A549 treated with Mapracorat at 1 μM for 4 hours (cell line): ENCODE results near the gene GPR146. TPM values are rescaled to one million over a fixed set of nuclear protein-coding genes. Genes with fewer than 3 reads are reported as not detected.

Source experiments
- total RNA-seq: library from RNA; stranded (reverse); fragments of 200-300 nt; extraction: Qiagen RNA extraction; gene quantifications from 5 replicates; pipeline ENCODE4 v1.2.3, GENCODE V29; 2022

The GPR146 gene, protein sequence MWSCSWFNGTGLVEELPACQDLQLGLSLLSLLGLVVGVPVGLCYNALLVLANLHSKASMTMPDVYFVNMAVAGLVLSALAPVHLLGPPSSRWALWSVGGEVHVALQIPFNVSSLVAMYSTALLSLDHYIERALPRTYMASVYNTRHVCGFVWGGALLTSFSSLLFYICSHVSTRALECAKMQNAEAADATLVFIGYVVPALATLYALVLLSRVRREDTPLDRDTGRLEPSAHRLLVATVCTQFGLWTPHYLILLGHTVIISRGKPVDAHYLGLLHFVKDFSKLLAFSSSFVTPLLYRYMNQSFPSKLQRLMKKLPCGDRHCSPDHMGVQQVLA
- 1.7 to 2.3 TPM (median 1.9 TPM) in 5 replicates for total RNA-seq

DNA sequence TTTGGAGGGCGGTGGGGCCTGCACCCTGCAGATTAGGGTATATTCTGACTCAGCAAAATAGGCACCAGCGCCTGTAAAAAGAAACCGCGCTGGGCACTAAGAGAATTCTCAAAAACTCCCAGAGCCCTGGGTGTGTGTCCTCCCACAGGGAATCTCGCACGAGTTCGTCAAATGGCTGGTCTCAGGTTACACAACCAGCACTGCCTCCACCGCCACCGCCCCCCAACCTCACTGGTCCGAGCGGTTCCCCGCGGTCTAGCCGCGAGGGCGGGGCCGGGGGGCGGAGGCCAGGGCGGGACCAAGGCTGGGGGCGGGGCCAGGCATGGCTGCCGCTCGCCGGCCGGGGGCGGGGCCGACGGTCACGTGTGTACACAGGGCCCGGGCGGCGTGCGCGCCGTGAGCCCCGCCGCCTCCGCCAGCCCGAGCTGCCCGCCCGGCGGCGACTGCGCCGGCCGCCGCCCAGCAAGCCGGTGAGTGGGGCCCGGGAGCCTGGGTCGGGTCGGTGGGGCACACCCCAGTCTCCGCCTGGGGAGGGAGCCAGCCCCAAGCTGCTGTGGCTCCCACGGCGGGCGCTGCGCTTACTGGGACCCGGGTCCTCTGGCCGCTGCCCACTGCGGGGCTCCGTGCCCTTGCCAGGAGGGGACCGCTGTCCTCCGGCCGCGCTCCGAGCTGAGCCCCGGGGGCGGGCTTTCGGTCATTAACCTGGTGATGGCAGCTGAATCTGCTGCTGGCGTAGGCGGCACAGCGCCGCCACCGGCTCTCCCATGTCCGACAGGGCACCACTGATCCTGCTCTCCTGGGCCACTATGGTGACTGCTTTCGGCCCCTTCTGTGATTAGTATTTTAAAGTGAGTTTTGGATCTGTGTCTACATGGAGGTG lies at the start of gene GPR146:
Gene GPR146 (plus strand): TSS at position 358 of the 880 bp plus-strand sequence. CDS start 12,970 bp downstream, outside the sequence.

DNA sequence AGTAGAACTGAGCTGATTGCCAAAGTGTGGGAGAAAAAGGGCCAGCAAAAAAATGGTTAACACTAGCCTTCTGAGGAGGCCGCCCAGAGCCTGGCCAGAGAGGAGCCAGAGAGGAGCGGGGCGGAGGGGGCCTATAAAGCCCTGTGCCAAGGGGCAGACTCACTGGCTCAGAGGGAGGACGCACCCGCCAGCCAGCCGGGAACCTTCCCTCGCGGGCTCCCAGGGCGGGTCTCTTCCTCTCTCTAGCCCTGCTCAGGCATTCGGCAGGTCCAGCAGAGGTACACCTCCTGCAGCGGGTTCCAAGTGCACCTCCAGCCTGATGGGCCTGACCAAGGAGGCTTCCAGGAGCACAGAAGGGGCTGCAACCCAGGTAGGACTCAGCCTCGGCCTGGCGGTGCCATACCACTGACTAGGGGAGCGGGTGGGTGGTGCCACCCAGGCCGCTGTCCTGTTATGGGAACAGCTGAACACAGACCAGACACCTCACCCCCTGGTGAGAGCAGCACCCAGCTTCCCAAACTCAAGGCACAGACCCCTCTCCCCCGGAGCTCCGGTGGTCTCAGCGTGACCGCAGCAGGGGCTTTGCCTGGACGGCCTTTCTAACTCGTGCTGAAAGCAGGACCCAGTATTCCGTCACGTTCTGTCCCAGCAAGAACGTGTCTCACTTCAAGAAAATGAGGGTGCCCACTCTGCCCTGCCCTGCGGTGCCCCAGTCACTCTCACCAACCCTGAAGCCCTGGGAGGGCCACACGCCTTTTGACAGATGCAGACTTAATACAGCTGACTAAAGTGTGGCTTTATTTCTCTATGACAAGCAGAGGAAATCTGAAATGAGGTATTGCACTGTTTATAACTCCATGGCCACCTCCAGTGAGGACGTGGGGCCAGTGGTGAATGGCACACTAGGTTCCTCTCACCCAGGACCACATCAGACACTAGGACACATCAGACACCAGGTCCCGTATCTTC lies 43.9 kb downstream of the GPR146 start, which contains the start of gene GPER1:
Gene GPER1 (plus strand): TSS at position 162 of the 969 bp plus-strand sequence. CDS start 3,616 bp downstream, outside the sequence.

Other genes starting within 250 kb of the GPR146 start
- gene SUN1, start 212.1 kb upstream of the GPR146 start, total RNA-seq: 65.4 to 94.1 TPM (median 90.5 TPM) in 5 replicates
- gene GET4, start 168.0 kb upstream of the GPR146 start, total RNA-seq: 40.7 to 75.1 TPM (median 58.6 TPM) in 5 replicates
- 3.4 to 4.3 TPM (median 3.8 TPM) in 5 replicates for gene ADAP1, start 89.9 kb upstream of the GPR146 start, total RNA-seq
- gene COX19, start 69.0 kb upstream of the GPR146 start, total RNA-seq: 5.2 to 6.6 TPM (median 5.9 TPM) in 5 replicates
- gene CYP2W1, start 61.4 kb upstream of the GPR146 start, total RNA-seq: 0.10 TPM in 1 of 5 replicates, not detected in the others
- gene GPER1, start 43.6 kb downstream of the GPR146 start, total RNA-seq: 0.98 to 1.5 TPM (median 1.2 TPM) in 5 replicates
- 50.7 to 59.0 TPM (median 55.4 TPM) in 5 replicates for gene ZFAND2A, start 115.7 kb downstream of the GPR146 start, total RNA-seq
- gene UNCX, start 188.3 kb downstream of the GPR146 start, total RNA-seq: 0.07 to 0.08 TPM in 2 of 5 replicates, not detected in the others